HG03045 (cell line): ENCODE data around the gene TRIM62.

Source experiments
- ATAC-seq: cut with Tn5 transposase; IDR thresholded peaks from one replicate; pipeline ENCODE4 v1.9.1; 2021; ENCODE audit warnings: mild to moderate bottlenecking, moderate library complexity; ENCODE audit not compliant: unreplicated experiment

TRIM62 gene

DNA sequence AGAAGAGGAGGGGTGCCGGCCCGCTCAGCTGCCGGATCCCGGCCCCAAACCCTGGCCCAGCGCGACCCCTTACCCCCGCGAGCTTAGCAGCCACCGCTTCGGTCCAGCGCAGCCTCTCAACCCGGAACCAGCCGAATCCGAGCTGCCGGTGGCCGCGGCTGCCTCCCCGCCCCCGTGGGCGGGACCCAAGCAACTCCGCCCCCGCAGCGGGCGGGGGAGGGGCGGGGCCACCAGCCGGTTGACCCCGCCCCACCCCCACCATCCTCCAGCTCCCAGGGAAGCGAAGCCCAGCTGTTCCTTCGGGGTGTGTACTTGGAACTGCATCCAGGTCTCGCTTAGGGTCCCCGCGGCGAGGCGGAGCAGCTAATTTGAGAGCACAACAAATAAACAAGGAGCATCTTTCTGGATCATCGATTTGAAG, at the start of gene TRIM62:
Gene TRIM62 (minus strand): TSS at position 123 of the 421 bp plus-strand sequence. CDS start 611 bp downstream, outside the sequence.
- peak; percentile 57 for ATAC-seq

DNA sequence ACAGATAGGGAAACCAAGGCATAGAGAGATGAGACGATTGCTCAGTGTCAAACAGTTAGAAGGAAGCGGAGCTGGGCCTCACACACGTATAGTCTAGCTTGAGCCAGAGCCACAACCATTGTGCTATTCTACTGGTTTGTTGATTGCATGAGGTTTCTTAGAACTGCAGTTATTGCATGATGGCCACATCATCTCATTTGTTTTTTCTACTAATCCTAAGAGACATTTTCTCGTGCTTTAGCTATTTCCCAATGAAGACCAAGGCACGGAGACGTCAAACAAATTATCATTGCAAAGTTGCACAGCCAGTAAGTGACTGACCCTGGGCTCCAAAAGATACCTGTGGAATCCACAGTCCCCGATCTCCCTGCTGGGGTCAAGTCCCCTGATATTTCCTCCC, 49.3 kb upstream of the TRIM62 start:
- no peak for ATAC-seq

DNA sequence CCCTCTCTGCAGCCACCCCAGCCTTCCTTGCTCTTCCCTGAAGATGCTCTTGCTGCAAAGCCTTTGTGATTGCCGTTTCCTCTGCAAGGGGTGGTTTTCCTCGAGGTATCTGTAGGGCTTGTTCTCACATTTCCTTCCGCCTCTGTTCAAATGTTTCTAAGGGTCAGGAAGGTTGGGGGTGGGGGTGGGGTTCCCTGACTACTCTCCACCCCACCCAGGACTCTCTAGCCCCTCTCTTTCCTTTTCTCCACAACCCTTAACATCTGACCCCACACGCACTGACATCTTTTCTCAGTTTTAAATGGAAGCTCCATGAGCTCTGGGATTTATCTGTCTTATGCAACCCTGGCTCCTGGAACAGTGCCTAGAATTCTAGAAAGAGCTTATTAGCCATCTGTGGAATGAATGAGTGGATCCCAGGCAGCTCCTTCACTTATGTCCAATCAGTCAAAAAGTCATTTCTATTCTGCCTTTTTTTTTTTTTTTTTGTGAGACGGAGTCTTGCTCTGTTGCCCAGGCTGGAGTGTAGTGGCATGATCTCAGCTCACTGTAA, 47.2 kb upstream of the TRIM62 start:
- no peak for ATAC-seq

DNA sequence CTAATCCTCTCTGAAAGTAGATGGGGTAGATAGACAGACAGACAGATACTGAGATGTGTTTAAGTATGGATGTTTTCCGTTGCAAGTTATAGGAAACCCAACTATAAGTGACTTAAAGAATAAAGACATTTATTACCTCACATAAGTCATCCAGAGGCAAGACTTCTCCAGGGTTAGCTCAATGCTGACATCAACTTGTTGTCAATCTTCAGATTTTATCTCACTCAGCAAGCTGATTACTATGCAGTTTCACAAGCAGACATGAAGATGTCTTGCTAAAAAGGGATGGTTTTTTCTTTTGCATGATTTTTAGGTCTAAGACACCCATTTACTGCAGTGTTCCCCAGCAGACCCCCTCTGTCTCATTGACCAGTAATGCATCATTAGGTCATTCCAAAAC, 43.7 kb upstream of the TRIM62 start:
- no peak for ATAC-seq

DNA sequence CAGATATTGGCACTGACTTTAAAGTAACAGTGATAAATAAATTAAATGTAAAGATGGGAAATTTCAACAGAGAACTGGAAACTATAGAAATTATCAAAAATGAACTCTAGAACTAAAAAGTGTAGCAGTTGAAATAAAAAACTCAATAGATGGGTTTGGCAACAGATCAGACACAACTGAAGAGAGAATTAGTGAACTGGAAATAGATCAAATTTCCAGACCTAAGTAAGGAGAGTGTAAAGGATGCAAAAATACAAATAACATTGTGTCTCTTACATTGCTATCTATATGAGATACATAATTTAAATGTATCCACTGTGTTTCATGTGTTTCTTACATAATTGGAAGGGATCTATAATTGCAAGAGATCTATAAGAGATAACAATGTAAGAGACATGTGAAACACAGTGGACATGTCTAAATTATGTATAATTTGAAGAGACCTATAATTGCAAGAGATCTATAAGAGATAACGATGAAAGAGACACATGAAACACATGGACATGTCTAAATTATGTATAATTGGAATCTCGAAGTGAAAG, 42.4 kb upstream of the TRIM62 start:
- ATAC-seq: no peak

DNA sequence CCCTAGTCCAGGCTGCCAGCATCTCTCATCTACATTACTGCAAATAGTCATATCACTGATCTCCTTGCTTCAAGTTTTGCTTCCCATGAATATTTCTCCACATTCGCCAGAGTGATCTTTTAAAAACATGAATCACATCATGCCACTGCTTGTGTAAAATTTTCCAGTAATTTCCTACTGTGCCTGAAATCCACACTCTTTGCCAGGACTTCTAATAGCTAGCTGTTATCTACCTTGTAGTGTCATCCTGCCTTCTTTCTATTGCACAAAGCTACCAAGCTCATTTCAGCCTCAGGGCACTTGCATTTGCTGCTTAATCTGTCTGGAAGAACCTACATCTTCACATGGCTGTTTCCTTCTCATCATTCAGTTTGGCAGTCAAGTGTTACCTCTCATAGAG, 40.5 kb upstream of the TRIM62 start:
- ATAC-seq: no peak

DNA sequence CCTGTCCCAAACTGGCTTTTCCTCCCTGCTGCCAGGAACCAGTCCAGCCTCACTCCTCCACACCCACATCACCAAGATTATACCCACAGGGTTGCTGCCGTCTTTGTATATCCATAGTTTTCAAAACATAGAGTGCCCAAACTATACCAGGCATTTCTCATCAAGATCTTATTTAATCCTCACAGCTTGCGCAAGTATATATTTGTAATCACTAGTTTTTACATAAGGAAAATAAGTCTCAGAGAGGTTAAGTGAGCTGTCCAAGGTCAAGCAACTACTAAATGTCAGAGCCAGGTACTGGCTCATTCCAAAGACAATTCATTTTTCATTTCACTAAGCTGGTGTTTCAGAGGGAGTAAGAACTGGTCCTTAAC, 39.5 kb upstream of the TRIM62 start:
- no peak for ATAC-seq

DNA sequence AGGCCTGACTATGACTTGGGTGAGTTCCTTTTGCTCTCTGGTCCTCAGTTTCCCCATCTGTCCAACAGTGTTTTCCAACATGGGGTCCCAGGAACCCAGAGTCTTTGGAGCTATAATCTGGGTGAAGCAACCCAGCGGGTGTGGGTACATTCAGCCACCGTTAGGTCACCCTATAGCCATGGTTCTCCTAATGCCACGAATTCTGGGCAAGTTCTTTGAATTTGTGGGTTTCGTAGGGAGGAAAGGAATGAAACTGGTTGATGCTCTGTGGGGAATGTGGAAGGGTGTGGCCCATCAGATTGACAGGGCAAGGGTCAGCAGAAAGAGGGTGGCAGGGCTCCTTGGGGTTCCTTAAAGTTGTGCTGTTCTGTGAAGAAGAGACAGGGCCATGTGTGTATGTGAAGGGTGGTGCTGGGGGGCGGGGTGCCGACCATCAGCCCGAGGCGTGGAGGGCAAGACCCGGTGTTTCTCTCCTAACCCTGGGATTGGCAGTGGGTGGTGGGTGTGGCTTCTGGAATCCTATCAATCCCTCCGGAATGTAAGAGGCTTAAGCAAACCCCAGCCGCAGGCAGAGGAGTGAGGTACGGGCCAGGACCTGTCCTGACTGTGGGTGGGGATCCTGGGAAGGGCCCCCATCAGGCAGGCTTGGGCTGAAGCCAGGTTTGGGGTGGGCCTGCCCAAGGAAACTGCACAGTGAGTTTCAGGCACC, 39.0 kb upstream of the TRIM62 start:
- no peak for ATAC-seq

DNA sequence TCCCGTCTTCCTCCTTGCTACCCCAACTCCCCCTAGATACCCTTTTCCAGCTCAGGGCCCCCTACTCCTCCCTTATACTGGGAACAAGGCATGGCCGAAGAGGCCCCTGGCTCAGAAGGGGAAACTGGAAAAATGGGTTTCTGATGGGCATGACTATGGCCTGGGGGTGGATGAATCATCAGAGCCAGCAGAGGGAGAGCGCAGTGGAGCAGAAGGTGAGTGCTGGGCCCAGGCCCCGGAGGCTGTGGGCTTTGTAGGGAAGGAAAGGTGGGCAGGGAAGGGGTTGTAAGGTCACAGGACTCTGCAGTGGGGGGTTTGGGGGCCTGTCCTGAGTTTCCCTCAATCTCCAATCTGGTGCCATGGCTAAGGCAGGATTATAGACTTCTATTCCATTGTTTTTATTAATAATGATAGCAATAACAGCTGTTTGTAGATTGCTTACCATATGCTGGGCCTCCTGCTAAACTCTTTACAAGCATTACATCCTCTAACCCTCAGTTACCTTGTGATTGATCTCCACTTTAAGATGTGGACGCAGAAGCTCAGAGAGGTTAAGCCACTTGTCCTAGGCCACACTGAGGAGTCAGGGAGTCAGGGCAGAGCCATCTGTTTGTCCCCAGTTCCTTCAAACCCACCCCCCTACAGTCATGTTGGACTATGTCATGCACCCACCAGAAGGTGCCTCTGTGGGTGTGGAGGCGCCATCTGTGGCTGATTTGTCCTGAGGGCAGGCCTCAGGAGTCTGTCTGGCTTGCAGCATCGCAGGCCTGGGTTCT, 38.2 kb upstream of the TRIM62 start:
- ATAC-seq: no peak

DNA sequence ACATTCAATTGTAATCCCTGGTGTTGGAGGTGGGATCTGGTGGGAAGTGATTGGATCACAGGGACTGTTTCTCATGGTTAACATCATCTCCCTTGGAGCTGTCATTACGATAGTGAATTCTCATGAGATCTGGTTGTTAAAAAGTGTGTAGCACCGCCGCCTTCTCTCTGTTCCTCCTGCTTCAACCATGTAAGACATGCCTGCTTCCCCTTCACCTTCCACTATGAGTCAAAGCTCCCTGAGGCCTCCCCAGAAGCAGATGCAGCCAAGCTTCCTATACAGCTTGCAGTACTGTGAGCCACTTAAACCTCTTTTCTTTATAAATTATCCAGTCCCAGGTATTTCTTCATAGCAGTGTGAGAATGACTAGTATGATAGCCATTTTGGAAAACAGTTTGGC, 30.1 kb upstream of the TRIM62 start:
- no peak for ATAC-seq

DNA sequence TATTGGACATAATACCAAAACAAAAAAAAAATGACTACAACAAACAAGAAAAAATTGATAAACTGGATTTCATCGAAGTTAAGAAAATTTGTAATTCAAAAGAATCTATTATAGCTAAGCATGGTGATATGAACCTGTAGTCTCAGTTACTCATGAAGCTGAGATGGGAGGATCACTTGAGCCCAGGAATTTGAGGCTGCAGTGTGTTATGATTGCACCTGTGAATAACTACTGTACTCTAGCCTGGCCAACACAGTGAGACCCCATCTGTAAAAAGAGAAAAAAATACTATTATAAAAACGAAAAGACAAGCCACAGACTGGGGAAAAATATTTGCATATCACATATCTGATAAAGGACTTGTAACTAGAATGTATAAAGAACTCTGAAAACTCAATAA, 24.5 kb upstream of the TRIM62 start:
- ATAC-seq: no peak

DNA sequence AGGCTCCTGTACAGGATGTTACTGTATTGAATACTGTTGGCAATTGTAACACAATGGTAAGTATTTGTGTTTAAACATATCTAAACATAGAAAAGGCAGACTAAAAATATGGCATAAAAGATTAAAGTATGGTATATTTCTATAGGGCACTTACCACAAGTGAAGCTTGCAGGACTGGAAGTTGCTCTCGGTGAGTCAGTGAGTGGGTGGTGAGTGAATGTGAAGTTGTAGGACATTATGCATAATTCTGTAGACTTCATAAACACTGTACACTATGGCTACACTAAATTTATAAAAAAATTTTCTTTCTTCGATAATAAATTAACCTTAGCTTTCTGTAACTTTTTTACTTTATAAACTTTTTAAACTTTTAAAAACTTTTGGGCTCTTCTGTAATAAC, 13.7 kb upstream of the TRIM62 start:
- no peak for ATAC-seq

DNA sequence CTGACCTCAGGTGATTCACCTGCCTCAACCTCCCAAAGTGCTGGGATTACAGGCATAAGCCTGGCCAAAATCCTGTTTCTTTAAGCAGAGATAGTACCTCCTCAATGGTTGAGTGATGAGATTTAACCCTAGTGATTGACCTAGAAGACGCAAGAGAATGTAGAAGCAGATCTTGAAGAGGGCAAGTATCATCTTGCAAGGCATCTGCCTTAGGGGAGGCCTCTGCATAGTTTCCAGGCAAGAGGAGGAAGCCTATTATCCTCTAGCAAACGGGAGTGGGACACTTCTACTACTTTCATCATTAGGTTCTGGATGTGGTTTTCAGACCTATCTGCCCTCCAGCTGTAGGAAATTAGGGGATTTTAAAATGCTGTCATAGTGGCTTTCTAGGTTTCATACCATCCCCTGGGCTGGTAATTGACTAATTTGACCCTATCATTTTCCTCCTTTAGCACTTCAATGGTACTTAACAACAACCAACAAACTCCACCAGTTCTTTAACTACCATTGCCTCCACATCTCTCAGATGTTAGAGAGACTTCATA, 10.0 kb upstream of the TRIM62 start:
- ATAC-seq: no peak

DNA sequence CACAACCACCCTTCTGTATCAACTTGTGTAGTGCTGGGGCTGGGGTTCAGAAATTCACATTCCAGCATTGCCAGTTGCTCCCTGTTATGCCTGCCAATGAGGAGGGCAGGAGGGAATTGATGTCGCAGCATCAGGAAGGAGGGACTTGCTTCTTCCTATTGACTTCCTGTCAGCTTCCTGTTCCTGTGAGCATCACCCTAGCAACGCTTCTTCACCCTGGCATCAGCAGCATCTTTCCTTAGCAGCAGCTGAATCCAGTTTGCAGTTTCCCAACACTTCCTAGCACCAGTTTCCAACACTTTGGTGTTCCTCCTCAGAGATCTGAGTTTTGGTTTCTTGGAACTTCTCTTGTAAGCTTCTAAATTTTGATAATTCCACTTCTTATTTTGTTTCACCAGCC, 8.9 kb upstream of the TRIM62 start:
- ATAC-seq: no peak

DNA sequence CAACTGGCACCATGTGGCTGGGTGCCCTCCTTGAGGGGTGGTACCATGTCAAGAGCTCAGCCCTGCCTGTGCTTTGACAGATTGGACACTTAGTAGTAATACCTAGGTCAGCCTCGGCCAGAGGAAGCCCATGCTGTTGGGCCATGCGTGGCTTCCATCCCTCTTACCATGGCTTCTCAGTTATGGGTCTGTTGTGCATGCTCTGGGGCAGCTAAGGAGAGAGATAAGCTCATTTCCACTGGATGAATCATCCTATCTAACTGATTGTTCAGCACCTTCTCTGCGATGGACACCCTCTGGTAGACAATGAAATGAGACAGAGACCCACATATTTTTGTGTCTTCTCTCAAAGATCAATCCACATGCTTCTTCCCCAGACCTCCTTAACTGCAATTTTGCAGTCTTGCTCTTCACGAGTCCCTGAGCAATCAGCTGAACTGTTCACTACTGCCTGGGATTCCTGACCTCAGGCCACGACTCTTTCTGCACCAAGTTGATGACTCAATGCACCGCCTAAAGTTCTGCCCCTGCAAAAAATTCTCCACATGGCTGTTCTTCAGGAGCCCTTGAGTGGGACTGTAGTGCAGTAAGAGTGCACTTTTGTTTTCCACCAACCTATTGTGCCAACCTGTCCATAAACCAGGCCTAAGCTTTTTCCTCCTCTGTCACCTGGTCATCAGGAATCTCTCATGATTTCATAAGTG, 6.9 kb upstream of the TRIM62 start:
- no peak for ATAC-seq

DNA sequence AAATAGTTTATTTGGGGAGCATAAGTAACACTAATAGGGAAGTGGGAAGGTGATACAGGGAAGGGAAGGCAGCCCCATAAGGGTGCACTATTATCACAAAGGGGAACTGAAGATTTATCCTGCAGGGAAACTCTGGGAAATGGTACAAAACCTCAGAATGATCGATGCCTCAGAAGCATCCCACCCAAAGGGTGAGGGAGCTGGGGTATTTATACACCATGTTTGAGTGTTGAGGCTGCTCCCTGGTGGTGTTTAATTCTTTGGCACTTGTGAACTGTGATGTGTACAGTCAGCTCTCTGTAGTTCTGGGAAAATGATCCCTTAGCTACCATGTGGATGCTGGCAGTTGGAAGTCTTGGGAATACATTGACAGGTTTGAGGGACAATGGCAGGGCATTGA, 5.1 kb upstream of the TRIM62 start:
- no peak for ATAC-seq

DNA sequence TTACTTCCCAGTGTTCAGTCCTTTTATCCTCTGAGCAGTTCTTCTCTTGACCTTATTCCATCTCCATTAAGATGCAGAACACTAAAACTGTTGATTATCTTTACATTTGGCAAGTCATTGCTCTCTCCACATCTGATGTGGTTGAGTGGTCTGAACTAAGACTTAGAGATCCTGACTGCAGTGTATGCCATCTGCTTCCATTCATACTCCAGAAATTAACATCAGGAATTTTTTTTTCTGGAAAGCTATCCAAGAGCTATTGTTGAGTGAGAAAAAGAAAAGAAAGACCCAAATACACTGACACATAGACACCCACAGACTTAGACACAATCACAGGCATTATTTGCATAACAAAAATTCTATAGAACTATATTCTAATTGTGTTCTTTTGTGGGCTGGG, 3.7 kb upstream of the TRIM62 start:
- ATAC-seq: no peak

DNA sequence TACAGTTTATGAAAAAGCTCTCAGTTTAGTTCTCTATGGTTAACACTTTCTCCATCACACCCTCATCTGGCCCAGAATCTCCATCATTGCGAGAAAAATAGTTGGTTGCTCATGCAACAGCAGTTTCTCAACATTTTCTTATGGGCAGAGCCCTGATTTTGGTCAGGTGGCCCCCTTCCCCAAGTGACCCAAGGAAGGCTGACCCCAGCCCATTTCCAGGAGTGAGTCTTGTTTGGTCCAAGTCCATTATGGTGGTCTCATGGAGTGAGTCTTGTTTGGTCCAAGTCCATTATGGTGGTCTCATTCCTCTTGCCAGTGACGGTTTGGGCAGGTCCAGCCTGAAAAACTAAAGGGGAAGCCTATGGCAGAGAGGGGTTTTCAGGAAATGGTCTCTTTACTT, 1.5 kb upstream of the TRIM62 start:
- no peak for ATAC-seq

DNA sequence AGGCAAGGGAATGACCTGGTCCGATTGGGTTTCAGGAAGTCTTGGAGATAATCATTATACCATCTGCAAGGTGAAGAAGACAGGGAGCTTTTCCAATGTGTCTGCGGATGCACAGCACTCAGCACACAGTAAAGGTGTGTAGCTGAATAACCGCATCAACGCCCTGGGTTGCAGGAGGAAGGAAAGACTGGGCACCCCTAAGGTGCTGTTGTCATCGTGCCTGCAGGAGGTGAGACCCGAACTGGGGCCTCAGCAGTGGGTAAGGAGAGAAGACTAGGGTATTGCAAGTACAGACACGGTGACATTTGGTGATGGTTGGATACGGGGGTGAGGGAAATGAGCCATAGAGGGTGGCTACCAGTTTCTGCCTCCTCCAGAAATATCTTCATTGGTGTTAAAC, 1.1 kb upstream of the TRIM62 start:
- no peak for ATAC-seq

DNA sequence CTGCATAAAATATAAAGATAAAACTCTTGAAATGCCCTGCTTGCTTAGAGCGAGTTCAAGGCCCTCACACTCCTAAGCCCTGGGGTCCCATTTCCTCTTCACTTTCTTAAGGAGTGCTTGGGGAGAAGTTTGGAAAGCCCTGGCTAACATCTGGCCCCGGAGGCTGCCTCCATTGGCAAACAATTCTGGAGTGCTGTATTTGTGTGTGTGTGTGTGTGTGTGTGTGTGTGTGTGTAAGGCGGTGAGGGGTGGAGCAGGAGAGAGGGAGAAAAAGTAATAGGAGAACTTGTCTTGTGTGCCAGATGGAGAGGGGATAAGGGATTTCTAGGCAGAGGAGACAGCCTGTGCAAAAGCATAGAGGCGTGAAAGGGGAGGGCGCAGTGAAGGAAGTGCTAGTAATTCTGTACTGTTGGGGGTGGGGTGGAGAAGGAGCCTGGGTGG, 578 bp upstream of the TRIM62 start:
- no peak for ATAC-seq
